ENCODE data around the gene ERG.

ERG gene

DNA sequence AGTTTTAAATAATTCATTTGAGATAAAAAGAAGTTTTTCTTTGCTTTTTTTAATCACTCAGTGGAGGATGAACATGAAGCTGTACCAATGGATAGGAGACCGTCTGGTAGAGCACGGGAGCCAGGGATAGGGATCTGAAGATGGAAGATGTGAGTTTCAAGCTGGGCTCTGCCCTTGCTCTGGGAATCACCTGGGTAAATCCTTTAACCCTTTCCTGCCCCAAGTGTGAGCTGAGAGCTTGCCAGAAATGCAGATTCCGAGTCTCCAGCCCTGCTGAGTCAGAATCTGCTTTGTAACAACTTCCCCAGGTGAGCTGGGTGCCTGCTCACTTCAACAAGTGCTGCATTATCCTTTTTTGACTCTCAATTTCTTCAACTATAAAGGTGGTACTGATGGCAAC is 44.1 kb downstream of the ERG start:
- Mint-ChIP-seq H3K27ac (no peak overlapping the region), H3K36me3 (ENCODE audit: low read depth) (no peaks in the 10 kb centered on the region), H3K27me3 (no peaks in the 10 kb centered on the region), H3K4me1 (ENCODE audit: low read depth) (no peaks in the 10 kb centered on the region), H3K4me3 (no peak overlapping the region), H3K9me3 (no peaks in the 10 kb centered on the region)
- intact Hi-C loops (cut with micrococcal nuclease): no loop called here

DNA sequence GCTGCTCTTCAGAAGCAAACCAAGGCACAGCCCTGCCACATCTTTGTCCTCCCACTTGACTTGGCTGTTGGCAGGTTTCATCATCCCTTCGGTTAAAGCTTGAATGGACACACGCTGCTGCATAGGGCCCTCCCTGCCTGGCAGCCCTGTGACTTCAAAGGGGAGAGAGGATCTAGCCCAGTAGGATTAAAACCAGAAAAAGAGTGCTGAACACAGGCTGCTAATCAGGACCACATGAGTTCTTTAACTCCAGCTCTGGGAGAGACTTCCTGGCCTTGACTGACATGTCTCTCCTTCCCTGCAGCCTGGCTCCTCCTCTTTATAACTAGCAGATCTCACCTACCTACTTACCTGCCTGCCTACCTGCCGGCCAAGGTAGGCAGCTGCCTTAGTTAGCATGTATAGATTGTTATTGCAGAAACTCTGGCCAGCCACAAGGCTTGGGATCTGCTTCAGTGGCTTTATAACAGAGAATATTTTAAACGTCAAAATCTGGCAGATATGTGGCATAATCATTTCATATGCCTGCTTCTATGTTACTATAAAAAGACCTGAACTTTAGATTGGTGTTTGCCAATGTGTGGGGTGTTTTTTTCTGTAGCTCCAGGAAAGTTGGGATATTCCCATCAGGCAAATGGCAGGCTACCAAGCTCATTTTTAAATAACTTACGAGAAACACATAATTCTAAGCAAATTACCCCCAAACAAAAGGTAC is 49.4 kb downstream of the ERG start:
- Mint-ChIP-seq H3K36me3 (ENCODE audit: low read depth) (no peaks in the 10 kb centered on the region), H3K27me3 (no peaks in the 10 kb centered on the region), H3K9me3 (no peaks in the 10 kb centered on the region), H3K4me1 (ENCODE audit: low read depth) (peaks cover 23% of the 10 kb centered on the region), H3K27ac (peak overlapping the region; percentile 65), H3K4me3 (no peak overlapping the region)
- intact Hi-C loops (cut with micrococcal nuclease): no loop called here

DNA sequence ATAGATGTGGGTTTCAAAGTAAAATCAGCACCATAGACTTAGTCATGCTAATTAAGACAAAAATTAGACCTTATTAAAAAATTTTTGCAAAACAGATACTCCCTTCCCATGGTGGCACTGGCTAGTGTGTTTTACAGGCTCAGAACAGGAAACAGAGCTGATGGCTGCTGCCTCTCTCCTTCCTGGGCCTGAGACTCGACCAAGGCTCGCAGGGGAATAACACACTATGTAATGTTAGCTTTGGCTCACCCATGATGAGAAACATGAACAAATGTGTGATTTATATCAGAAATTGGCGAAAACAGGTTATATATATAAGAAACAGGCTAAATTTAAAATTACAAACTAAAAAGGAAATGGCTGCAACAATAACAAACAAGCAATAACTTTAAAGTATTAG is 50.7 kb downstream of the ERG start:
- intact Hi-C loops (cut with micrococcal nuclease): no loop called here
- H3K4me1 Mint-ChIP-seq (ENCODE audit: low read depth): peaks cover 23% of the 10 kb centered on the region
- H3K27me3 Mint-ChIP-seq: no peaks in the 10 kb centered on the region
- H3K4me3 Mint-ChIP-seq: no peak overlapping the region
- H3K27ac Mint-ChIP-seq: peak overlapping the region; percentile 40
- no peaks in the 10 kb centered on the region for H3K36me3 Mint-ChIP-seq (ENCODE audit: low read depth)
- no peaks in the 10 kb centered on the region for H3K9me3 Mint-ChIP-seq

DNA sequence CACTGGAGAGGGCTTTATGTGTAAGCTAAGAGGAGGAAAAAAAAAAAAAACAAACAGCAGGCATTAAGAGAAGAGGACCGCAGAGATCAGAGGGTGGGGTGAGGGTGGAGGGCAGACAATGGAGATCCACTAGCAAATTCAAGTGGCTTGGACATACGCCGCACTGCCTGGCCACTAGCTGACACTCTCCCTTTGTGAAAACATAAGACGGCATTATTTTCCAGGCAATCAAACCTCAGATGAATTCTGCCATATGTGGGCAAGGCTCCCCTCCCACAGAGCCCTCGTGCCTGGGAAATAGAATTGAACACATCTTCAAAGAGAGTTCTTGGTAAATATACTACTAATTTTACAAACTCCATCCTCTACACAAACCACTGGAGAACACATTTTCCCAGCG is 53.6 kb downstream of the ERG start:
- Mint-ChIP-seq H3K27me3 (peaks cover 3% of the 10 kb centered on the region), H3K4me1 (ENCODE audit: low read depth) (peaks cover 37% of the 10 kb centered on the region), H3K4me3 (no peak overlapping the region), H3K9me3 (no peaks in the 10 kb centered on the region), H3K36me3 (ENCODE audit: low read depth) (no peaks in the 10 kb centered on the region), H3K27ac (no peak overlapping the region)
- intact Hi-C loops (cut with micrococcal nuclease): no loop called here

DNA sequence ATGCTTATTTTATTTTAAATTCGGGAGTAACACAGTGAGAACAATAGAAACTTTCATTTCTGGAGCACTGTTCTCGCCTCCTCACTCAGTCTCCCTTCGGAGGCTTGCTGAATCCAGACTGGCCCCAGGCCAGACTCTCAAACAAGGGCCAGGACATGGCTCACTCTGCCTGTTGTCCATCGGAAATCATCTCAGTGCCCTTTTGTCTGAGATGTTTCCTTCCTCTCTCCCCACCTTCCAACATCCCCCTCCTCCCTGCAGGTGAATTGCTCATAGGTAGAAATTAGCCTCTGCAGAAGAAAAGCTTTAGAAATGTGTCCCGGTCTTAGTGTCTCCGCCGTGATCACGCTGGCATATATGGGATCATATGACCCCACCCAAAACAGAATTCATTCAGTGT is 55.2 kb downstream of the ERG start:
- intact Hi-C loops (cut with micrococcal nuclease): no loop called here
- peaks cover 3% of the 10 kb centered on the region for H3K27me3 Mint-ChIP-seq
- no peaks in the 10 kb centered on the region for H3K9me3 Mint-ChIP-seq
- H3K36me3 Mint-ChIP-seq (ENCODE audit: low read depth): no peaks in the 10 kb centered on the region
- no peak overlapping the region for H3K4me3 Mint-ChIP-seq
- H3K4me1 Mint-ChIP-seq (ENCODE audit: low read depth): peaks cover 43% of the 10 kb centered on the region
- no peak overlapping the region for H3K27ac Mint-ChIP-seq

DNA sequence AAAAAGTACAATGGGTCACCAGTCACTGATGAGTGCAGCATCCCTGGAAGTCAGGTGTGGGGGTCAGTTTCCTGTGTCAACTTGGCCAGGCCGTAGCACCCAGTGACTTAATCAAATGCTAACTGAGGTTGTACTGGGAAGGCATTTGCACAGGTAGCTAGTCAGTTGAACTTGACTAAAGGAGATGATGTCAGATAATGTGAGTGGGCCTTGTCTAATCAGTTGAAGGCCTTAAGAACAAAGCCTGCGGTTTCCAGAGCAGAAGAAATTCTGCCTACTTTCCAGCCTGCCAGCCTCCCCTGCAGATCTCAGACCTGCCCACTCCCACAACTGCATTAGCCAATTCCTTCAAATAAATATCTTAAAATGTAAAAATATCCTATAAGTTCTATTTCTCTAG is 57.1 kb downstream of the ERG start:
- peaks cover 4% of the 10 kb centered on the region for H3K27me3 Mint-ChIP-seq

DNA sequence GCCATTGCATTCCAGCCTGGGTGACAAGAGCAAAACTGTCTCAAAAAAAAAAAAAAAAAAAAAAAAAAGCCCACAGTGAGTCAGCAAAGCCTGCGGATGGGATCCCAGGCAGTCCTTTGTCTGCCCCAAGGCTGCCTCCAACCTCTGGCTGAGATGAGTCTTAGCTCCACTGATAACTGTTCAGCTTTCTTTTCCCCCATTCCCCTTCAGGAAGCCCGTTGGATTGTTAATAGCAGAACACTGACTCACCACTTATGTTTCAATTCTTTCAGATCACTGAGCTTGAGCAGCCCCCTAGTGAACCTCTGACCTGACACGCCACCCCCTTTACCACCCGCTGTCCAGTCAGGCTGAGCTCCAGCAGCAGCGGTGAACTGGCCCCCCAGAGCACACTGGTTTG is 57.5 kb downstream of the ERG start:
- Mint-ChIP-seq H3K4me1 (ENCODE audit: low read depth) (peaks cover 47% of the 10 kb centered on the region), H3K27me3 (peaks cover 4% of the 10 kb centered on the region), H3K4me3 (no peak overlapping the region), H3K36me3 (ENCODE audit: low read depth) (no peaks in the 10 kb centered on the region), H3K27ac (peak overlapping the region; percentile 39), H3K9me3 (no peaks in the 10 kb centered on the region)
- intact Hi-C loops (cut with micrococcal nuclease): no loop called here

More for the DNA sequence above, 57.1 kb downstream of the ERG start:
- H3K36me3 Mint-ChIP-seq (ENCODE audit: low read depth): no peaks in the 10 kb centered on the region
- H3K9me3 Mint-ChIP-seq: no peaks in the 10 kb centered on the region
- H3K4me3 Mint-ChIP-seq: no peak overlapping the region
- H3K4me1 Mint-ChIP-seq (ENCODE audit: low read depth): peaks cover 47% of the 10 kb centered on the region
- peak overlapping the region; percentile 39 for H3K27ac Mint-ChIP-seq
- intact Hi-C loops (cut with micrococcal nuclease): no loop called here

DNA sequence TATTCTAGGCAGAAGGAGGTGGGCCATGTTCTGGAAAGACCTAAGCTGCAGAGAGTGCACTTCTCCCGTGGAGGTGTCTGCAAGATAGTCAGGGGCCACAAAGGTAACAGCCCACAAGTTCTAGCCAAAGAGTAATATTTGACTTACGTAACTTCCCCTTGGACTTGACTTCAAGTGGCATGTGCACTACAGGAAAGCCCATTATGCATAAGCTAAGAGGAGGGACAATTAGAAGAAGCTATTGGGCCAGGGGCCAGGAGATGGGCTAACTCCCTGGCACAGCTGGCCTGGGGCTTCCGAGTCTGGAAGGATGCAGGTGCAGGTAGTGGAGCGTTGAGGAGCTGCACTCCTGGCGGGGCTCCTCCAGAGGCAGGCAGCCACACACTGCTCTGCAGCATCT is 58.3 kb downstream of the ERG start:
- Mint-ChIP-seq H3K36me3 (ENCODE audit: low read depth) (no peaks in the 10 kb centered on the region), H3K27ac (peak overlapping the region; percentile 39), H3K4me3 (no peak overlapping the region), H3K27me3 (peaks cover 4% of the 10 kb centered on the region), H3K9me3 (no peaks in the 10 kb centered on the region), H3K4me1 (ENCODE audit: low read depth) (peaks cover 52% of the 10 kb centered on the region)
- intact Hi-C loops (cut with micrococcal nuclease): no loop called here

DNA sequence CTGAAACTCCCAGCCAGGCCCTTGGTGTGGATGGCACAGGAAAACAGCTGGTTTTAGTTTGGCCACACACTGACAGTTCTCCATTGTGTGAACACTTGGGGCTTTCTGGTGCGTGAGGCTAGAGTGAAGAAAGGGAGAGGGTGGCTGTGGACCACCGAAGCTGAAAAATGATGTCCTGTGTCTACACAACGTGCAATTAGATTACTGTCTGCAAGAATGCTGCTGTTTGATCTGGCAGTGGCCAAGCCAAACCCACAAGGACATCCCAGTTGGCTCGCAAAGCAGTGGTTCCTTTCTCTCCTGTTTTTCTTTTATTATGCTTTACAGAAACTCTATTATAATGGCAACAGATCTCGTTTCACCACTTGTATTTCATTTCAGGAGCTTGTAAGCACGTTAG is 58.9 kb downstream of the ERG start:
- Mint-ChIP-seq H3K27ac (no peak overlapping the region), H3K9me3 (no peaks in the 10 kb centered on the region), H3K36me3 (ENCODE audit: low read depth) (no peaks in the 10 kb centered on the region), H3K27me3 (peaks cover 4% of the 10 kb centered on the region), H3K4me1 (ENCODE audit: low read depth) (peaks cover 52% of the 10 kb centered on the region), H3K4me3 (no peak overlapping the region)
- intact Hi-C loops (cut with micrococcal nuclease): no loop called here

DNA sequence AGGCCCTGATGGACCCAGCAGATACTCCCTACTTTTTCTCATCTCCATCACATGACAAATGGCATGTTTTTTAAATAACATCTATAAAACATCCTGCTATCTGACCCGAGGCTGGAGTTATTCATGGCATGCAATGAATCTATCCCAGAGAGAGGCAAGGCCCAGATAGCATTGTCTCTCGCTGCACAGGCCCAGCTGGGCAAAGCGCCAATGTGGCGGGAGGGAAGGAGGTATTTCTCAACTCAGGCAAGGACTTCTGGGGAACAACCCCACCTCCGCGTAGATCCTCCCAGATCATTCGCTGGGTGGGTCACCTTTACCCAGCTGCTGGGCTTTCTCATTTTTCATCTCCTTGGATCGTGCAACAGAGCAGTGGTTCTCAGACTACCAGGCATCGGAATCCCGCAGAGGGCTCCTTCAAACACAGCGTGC is 59.8 kb downstream of the ERG start:
- H3K4me1 Mint-ChIP-seq (ENCODE audit: low read depth): peaks cover 52% of the 10 kb centered on the region

DNA sequence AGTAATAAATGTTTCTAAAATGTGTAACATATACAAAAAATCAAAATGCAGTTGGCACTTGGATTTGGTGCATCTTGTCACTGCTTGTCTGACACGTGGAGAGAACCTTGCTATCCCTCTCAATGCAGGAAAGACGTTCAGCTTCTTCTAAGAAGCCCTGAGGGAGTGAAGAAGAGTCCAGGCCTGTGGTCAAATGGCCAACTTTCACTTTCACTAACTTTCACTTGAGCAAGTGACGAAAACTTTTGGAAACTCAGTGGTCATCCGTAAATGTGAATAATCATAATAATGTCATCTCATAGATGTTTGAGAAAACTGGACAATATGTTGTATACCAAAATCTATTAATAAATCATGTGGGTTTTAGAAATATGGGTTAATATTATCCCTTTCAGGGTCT is 61.9 kb downstream of the ERG start:
- Mint-ChIP-seq H3K36me3 (ENCODE audit: low read depth) (no peaks in the 10 kb centered on the region), H3K4me3 (no peak overlapping the region), H3K27ac (peak overlapping the region; percentile 44), H3K4me1 (ENCODE audit: low read depth) (peaks cover 52% of the 10 kb centered on the region), H3K9me3 (no peaks in the 10 kb centered on the region), H3K27me3 (peaks cover 4% of the 10 kb centered on the region)
- intact Hi-C loops (cut with micrococcal nuclease): no loop called here

More for the DNA sequence above, 59.8 kb downstream of the ERG start:
- Mint-ChIP-seq H3K36me3 (ENCODE audit: low read depth) (no peaks in the 10 kb centered on the region), H3K27ac (no peak overlapping the region), H3K4me3 (no peak overlapping the region), H3K9me3 (no peaks in the 10 kb centered on the region), H3K27me3 (peaks cover 4% of the 10 kb centered on the region)
- intact Hi-C loops (cut with micrococcal nuclease): no loop called here

DNA sequence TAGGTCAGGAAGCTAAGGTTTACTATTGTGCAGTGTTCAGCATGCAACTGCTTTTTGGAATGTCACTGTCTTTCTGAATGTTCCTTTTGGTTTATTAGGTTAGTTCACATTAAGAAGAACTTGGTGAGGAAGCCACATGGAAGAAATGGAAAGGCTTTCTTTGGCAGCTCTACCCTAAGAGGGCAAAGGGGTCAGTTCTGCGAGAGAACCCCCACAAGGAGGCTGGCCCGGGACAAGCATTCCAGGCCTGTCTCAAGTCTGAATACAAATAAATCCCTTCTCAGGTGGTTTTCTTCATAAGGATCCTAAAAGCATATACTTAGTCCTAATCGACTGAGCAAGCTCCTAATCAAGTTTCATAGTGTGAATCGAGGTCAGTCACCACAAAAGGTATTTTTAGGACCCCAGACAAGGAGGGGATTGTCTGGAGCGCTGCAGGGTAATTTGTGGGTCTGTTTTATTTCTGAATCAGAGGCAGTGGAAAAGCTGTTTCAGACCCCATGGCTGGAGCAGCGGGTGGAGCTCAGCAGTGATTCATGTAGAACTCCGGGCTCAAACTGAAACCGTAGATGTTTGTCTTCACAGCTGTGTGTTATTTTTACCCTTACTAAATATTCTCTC is 63.3 kb downstream of the ERG start:
- Mint-ChIP-seq H3K4me1 (ENCODE audit: low read depth) (peaks cover 49% of the 10 kb centered on the region), H3K9me3 (no peaks in the 10 kb centered on the region), H3K36me3 (ENCODE audit: low read depth) (no peaks in the 10 kb centered on the region), H3K4me3 (no peak overlapping the region), H3K27ac (no peak overlapping the region), H3K27me3 (peaks cover 1% of the 10 kb centered on the region)
- intact Hi-C loops (cut with micrococcal nuclease): no loop called here

DNA sequence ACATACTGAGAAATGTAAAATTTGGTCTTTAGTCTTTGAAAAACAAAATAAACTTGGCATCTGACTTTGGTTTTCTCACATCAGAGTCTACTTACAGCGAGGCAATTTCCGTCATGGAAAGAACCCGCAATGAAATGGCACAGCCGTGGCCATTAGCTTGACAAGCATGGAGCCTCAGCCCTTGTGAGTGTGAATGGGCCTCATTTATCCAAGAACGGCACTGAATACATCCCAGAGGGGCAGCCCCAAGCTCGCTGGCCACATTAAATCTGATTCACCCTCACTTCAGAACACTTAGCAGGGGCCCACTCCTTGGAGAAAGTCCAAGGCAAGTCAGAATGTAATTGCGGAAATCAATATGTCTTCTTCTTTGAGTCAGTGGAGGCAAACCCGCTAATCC is 64.8 kb downstream of the ERG start:
- H3K9me3 Mint-ChIP-seq: no peaks in the 10 kb centered on the region

DNA sequence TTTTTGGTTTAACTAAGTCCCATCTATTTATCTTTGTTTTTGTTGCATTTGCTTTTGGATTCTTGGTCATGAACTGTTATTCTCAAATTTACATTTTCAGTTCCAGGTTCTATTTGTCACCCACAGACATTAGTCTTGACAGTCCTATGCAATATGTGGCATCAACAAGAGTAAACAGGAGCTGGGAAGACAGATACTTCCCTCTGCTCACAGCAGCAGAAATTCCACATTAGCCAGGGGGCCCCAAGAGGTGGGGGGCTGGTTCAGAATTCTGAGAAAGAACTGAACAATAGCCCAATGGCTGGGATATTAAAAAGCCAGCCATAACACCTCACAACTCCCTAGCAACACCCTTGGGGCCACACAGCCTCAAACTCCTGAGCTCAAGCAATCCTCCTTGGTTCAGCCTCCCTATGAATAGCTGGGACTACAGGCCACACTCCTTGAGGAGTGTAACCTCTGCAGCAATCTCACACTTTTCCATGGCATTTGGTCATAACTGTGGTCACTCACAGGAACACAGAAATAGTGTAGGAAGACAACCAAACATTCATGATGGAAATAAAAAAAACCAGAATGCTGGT is 67.8 kb downstream of the ERG start:
- Mint-ChIP-seq H3K4me3 (no peak overlapping the region), H3K4me1 (ENCODE audit: low read depth) (peaks cover 13% of the 10 kb centered on the region), H3K27ac (no peak overlapping the region), H3K36me3 (ENCODE audit: low read depth) (no peaks in the 10 kb centered on the region), H3K9me3 (no peaks in the 10 kb centered on the region), H3K27me3 (no peaks in the 10 kb centered on the region)
- intact Hi-C loops (cut with micrococcal nuclease): no loop called here

More for the DNA sequence above, 64.8 kb downstream of the ERG start:
- Mint-ChIP-seq H3K27me3 (peaks cover 1% of the 10 kb centered on the region), H3K27ac (no peak overlapping the region), H3K36me3 (ENCODE audit: low read depth) (no peaks in the 10 kb centered on the region), H3K4me1 (ENCODE audit: low read depth) (peaks cover 34% of the 10 kb centered on the region), H3K4me3 (no peak overlapping the region)
- intact Hi-C loops (cut with micrococcal nuclease): no loop called here
